HCT116 (cell line): ENCODE data around the gene LRRC4C. TPM values are rescaled to one million over a fixed set of nuclear protein-coding genes. Genes with fewer than 3 reads are reported as not detected.
A peak's percentile ranks its signal among the peaks of the same experiment; 100 is the strongest.

Experiments
- ATAC-seq: fragments of 200-7000 bp; cut with Tn5 transposase; 2 replicates; pipeline ENCODE4 v1.9.1; 2020; ENCODE audit warnings: mild to moderate bottlenecking, moderate library complexity
- BruUV-seq: library from RNA; stranded (reverse); fragments of 400-500 nt; replicated peaks from 2 replicates; lab custom pipeline; 2021; lab: Mats Ljungman, UMichigan
- CTCF ChIA-PET: fragments of 300-600 bp; sonication (Branson Sonifier 250); formaldehyde crosslinking; loops from one replicate; lab custom pipeline; 2021; ENCODE audit warnings: antibody characterized with exemption; lab: Charles Lee
- POLR2A ChIA-PET: fragments of 300-600, 350-600 bp; sonication (Branson Sonifier 250); formaldehyde crosslinking; loops from one replicate; lab custom pipeline; 2021; ENCODE audit warnings: antibody characterized with exemption; lab: Charles Lee
- RAD21 ChIA-PET, 2 experiments: fragments of 300-600 bp; sonication (Branson Sonifier 250); formaldehyde crosslinking; loops; one replicate each; lab custom pipeline; 2023; ENCODE audit warnings: low total read pairs in 2 of 2; ENCODE audit not compliant: uncharacterized antibody in 2 of 2, unreplicated experiment in 2 of 2, low non-redundant PET in 1 of 2; lab: Charles Lee
- DNase-seq: peaks from one replicate; pipeline ENCODE4 v3.0.0-alpha.2; 2010; ENCODE audit warnings: low read depth, low spot score
- H2AFZ ChIP-seq: fragments of 200-600 bp; shearing (Covaris generic), sonication (generic); 2 replicates; pipeline ENCODE4 v1.6.1; 2017; ENCODE audit warnings: low read depth, mixed run types, mixed read lengths, antibody characterized with exemption, low read length; ENCODE audit not compliant: poor library complexity, severe bottlenecking
- H3K27ac ChIP-seq: 2 replicates; pipeline ENCODE4 v1.5.1; 2012; ENCODE audit warnings: low read depth, low read length
- H3K27me3 ChIP-seq: fragments of 200-600 bp; sonication (generic); 2 replicates; pipeline ENCODE4 v1.6.1; 2016; ENCODE audit warnings: mixed run types, low read length, mixed read lengths; ENCODE audit not compliant: insufficient read depth
- H3K36me3 ChIP-seq, 2 experiments: fragments of 200-500 bp in 1 of 2; fragments of 200-600 bp in 1 of 2; sonication (Bioruptor generic) in 1 of 2; sonication (generic) in 1 of 2; 2 replicates each; pipeline versions ENCODE4 v1.5.1 to v1.6.1; 2014 to 2016; ENCODE audit warnings: low read length in 2 of 2, inconsistent platforms in 1 of 2, mixed read lengths in 1 of 2, mixed run types in 1 of 2; ENCODE audit not compliant: insufficient read depth in 2 of 2, control insufficient read depth in 1 of 2
- H3K4me1 ChIP-seq, 2 experiments: fragments of 200-600 bp in 1 of 2; sonication (generic) in 1 of 2; 2 replicates each; pipeline versions ENCODE4 v1.5.1 to v1.6.1; 2012 to 2017; ENCODE audit warnings: low read length in 2 of 2, inconsistent platforms in 1 of 2, mild to moderate bottlenecking in 1 of 2, mixed read lengths in 1 of 2, mixed run types in 1 of 2, moderate library complexity in 1 of 2; ENCODE audit not compliant: insufficient read depth in 2 of 2, control insufficient read depth in 1 of 2
- H3K4me2 ChIP-seq: fragments of 200-600 bp; sonication (generic); 2 replicates; pipeline ENCODE4 v1.6.1; 2017; ENCODE audit warnings: mixed run types, low read length, mixed read lengths
- H3K4me3 ChIP-seq, 2 experiments: fragments of 200-600 bp in 1 of 2; sonication (generic) in 1 of 2; replicated peaks in 1 of 2; 2 replicates each; pipeline ENCODE4 v1.5.1; 2011 to 2016; ENCODE audit warnings: low read length in 2 of 2, control low read depth in 1 of 2, low read depth in 1 of 2, mild to moderate bottlenecking in 1 of 2, mixed read lengths in 1 of 2, mixed run types in 1 of 2
- H3K79me2 ChIP-seq: fragments of 200-600 bp; sonication (generic); 2 replicates; pipeline ENCODE4 v1.6.1; 2017; ENCODE audit warnings: mild to moderate bottlenecking, mixed run types, low read length, moderate library complexity, mixed read lengths; ENCODE audit not compliant: insufficient read depth
- H3K9ac ChIP-seq: fragments of 200-600 bp; sonication (generic); 2 replicates; pipeline ENCODE4 v1.6.1; 2016; ENCODE audit warnings: low read length, mixed read lengths
- H3K9me2 ChIP-seq: fragments of 200-600 bp; sonication (generic), shearing (Covaris generic); 2 replicates; pipeline ENCODE4 v1.6.1; 2017; ENCODE audit warnings: mixed run types, mild to moderate bottlenecking, moderate library complexity; ENCODE audit not compliant: insufficient read depth
- H3K9me3 ChIP-seq, 2 experiments: fragments of 200-500 bp in 1 of 2; fragments of 200-600 bp in 1 of 2; sonication (Bioruptor generic) in 1 of 2; sonication (generic) in 1 of 2; 2 replicates each; pipeline ENCODE4 v1.6.1; 2014 to 2017; ENCODE audit warnings: low read length in 2 of 2, mixed read lengths in 2 of 2, inconsistent platforms in 1 of 2, low read depth in 1 of 2, mild to moderate bottlenecking in 1 of 2, mixed run types in 1 of 2, moderate library complexity in 1 of 2; ENCODE audit not compliant: control insufficient read depth in 1 of 2, insufficient read depth in 1 of 2
- H4K20me1 ChIP-seq: fragments of 200-600 bp; sonication (generic), shearing (Covaris generic); 2 replicates; pipeline ENCODE4 v1.6.1; 2017; ENCODE audit warnings: mixed run types, mild to moderate bottlenecking, moderate library complexity; ENCODE audit not compliant: insufficient read depth
- ELF1 ChIP-seq: IDR thresholded peaks from 2 replicates; pipeline ENCODE4 v1.6.1; 2012; ENCODE audit warnings: low read depth, borderline replicate concordance
- POLR2AphosphoS5 ChIP-seq: IDR thresholded peaks from 2 replicates; pipeline ENCODE4 v1.6.1; 2011; ENCODE audit warnings: mild to moderate bottlenecking, low read depth, low read length, moderate library complexity
- SIN3A ChIP-seq: IDR thresholded peaks from 2 replicates; pipeline ENCODE4 v1.6.1; 2012; ENCODE audit warnings: low read depth
- SP1 ChIP-seq: IDR thresholded peaks from 2 replicates; pipeline ENCODE4 v1.6.1; 2012; ENCODE audit warnings: low read depth
- SRF ChIP-seq: IDR thresholded peaks from 2 replicates; pipeline ENCODE4 v1.6.1; 2012; ENCODE audit warnings: low read depth
- ZNF274 ChIP-seq: fragments of 200-500 bp; sonication (Bioruptor generic); IDR thresholded peaks from 2 replicates; pipeline ENCODE4 v1.6.1; 2014; ENCODE audit warnings: mild to moderate bottlenecking, low read depth, low read length, inconsistent platforms
- intact Hi-C: fragments of 100-400 bp; cut with micrococcal nuclease; formaldehyde crosslinking; loops from 2 replicates; pipeline ENCODE4 v1.10.0; 2022
- total RNA-seq: library from RNA; stranded (reverse); gene quantifications from one replicate; pipeline ENCODE4 v1.2.1, GENCODE V29; 2021; ENCODE audit not compliant: unreplicated experiment
- TF ChIP-seq, protein P1 (sequence below), 3 experiments: fragments of 200-600 bp in 1 of 3; sonication (generic) in 1 of 3; IDR thresholded peaks in 2 of 3; conservative IDR thresholded peaks in 1 of 3; 2 replicates each; pipeline ENCODE4 v1.5.1; 2012 to 2017; ENCODE audit warnings: low read depth in 2 of 3, low read length in 2 of 3, antibody characterized with exemption in 1 of 3, borderline replicate concordance in 1 of 3, control low read depth in 1 of 3, mild to moderate bottlenecking in 1 of 3, mixed read lengths in 1 of 3, mixed run types in 1 of 3, moderate library complexity in 1 of 3; ENCODE audit not compliant: insufficient read depth in 1 of 3
- TF ChIP-seq, protein P2 (sequence below): IDR thresholded peaks from 2 replicates; pipeline ENCODE4 v1.6.1; 2012

Gene LRRC4C
- total RNA-seq, 1 experiment from 2014 or later = not detected

DNA sequence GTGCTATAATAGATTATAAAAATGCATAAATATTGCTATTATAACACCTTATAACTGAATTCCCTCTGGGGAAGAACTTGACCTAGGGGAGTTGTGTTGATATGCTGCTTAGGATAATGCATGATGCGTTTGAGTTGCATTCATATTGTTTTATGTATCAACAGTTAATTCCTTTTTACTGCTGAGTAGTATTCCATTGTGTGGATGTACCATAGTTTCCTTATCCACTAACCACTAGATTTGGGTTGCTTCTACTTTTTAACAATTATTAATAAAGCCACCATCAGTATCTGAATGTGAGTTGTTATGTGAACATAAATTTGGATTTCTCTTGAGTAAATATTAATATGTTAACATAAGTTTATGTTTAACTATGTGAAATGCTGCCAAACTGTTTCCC is 19.7 kb upstream of the LRRC4C start:
- H3K4me2 ChIP-seq = no peak overlapping the region
- no peaks in the 10 kb centered on the region for H3K79me2 ChIP-seq
- H3K36me3 ChIP-seq = no peaks in the 10 kb centered on the region
- POLR2A ChIA-PET = no interaction called here
- no peak overlapping the region for H3K9ac ChIP-seq
- no peak for ATAC-seq
- H4K20me1 ChIP-seq = no peaks in the 10 kb centered on the region
- H3K9me2 ChIP-seq = no peaks in the 10 kb centered on the region
- H3K27me3 ChIP-seq = no peaks in the 10 kb centered on the region
- no peaks in the 10 kb centered on the region for H3K4me1 ChIP-seq
- intact Hi-C loops = no loop called here
- CTCF ChIA-PET = no interaction called here
- H2AFZ ChIP-seq = no peak overlapping the region
- H3K4me3 ChIP-seq = no peak overlapping the region
- DNase-seq = no peak
- no peak overlapping the region for H3K27ac ChIP-seq
- RAD21 ChIA-PET = no interaction called here
- TF ChIP-seq, protein P1, sequence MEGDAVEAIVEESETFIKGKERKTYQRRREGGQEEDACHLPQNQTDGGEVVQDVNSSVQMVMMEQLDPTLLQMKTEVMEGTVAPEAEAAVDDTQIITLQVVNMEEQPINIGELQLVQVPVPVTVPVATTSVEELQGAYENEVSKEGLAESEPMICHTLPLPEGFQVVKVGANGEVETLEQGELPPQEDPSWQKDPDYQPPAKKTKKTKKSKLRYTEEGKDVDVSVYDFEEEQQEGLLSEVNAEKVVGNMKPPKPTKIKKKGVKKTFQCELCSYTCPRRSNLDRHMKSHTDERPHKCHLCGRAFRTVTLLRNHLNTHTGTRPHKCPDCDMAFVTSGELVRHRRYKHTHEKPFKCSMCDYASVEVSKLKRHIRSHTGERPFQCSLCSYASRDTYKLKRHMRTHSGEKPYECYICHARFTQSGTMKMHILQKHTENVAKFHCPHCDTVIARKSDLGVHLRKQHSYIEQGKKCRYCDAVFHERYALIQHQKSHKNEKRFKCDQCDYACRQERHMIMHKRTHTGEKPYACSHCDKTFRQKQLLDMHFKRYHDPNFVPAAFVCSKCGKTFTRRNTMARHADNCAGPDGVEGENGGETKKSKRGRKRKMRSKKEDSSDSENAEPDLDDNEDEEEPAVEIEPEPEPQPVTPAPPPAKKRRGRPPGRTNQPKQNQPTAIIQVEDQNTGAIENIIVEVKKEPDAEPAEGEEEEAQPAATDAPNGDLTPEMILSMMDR (IDR thresholded peaks at IDR 0.05 in 2 of 3, conservative IDR thresholded peaks at IDR 0.05 in 1 of 3; ENCODE audit: borderline replicate concordance in 1 of 3, insufficient read depth in 1 of 3, low read depth in 2 of 3, low read length in 2 of 3) = no peak
- TF ChIP-seq, protein P2, sequence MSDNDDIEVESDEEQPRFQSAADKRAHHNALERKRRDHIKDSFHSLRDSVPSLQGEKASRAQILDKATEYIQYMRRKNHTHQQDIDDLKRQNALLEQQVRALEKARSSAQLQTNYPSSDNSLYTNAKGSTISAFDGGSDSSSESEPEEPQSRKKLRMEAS = no peak
- TF ChIP-seq SP1 (no peak), SRF (no peak)
- TF ChIP-seq, all 23 proteins: peak for 0
- H3K9me3 ChIP-seq = peaks cover 9 to 14% of the 10 kb centered on the region in 2 experiments; a peak in 2 of 4 replicates
- no TSS peak for BruUV-seq

DNA sequence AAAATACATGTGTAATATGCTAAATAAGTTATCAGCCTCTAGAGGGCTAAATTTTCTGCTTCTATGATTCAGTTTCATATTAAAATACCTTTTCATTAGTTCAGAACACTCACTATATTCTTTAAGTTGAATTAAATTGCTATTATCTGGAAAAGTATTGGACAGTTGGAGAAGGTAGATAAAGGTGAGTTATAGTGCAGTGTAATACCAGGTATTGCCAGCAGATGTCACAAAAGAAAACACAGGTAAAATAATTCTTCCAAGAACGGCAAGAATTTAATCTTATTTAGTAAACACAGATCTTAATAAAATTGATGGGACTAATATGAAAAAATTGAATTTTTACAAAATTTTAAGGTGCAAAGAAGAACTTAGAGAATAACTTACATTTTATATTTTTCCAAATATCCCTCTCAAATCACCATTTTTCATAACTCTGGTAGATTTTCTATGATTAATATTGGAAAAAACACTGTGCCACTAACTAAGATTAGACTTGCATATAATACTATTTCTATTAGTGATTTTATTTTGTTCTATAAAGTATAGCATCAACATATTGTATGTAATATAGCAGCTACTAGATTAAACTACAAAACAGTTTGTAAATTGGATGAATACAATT is 1.7 kb upstream of the LRRC4C start:
- TF ChIP-seq POLR2AphosphoS5 = no peak
- TF ChIP-seq, protein P1 (IDR thresholded peaks at IDR 0.05 in 2 of 3, conservative IDR thresholded peaks at IDR 0.05 in 1 of 3; ENCODE audit: borderline replicate concordance in 1 of 3, insufficient read depth in 1 of 3, low read depth in 2 of 3, low read length in 2 of 3) = peak in 2 of 3 experiments; percentile 50 to 61; a peak in 4 of 6 replicates
- no peak for TF ChIP-seq ZNF274
- no peak for TF ChIP-seq ELF1
- TF ChIP-seq SIN3A = no peak
- H3K27me3 ChIP-seq = no peaks in the 10 kb centered on the region
- H3K4me2 ChIP-seq = no peak overlapping the region
- RAD21 ChIA-PET = no interaction called here
- DNase-seq (peak; percentile 1), ATAC-seq (no peak)
- CTCF ChIA-PET = no interaction called here
- H3K4me1 ChIP-seq = no peaks in the 10 kb centered on the region
- peaks cover 0 to 17% of the 10 kb centered on the region in 2 experiments; a peak in 2 of 4 replicates for H3K9me3 ChIP-seq
- POLR2A ChIA-PET = no interaction called here
- intact Hi-C loops = loop anchor here (2.0 kb wide), 2 partner anchors 1064 to 1822 kb away; no protein-coding TSS in a partner anchor
- no peaks in the 10 kb centered on the region for H3K9me2 ChIP-seq
- H3K36me3 ChIP-seq = no peaks in the 10 kb centered on the region
- no peak overlapping the region for H3K27ac ChIP-seq
- no peak overlapping the region for H3K9ac ChIP-seq
- H3K79me2 ChIP-seq = no peaks in the 10 kb centered on the region
- H2AFZ ChIP-seq = no peak overlapping the region
- no TSS peak for BruUV-seq
- H3K4me3 ChIP-seq = no peak overlapping the region
- no peaks in the 10 kb centered on the region for H4K20me1 ChIP-seq
